ENCODE data around the gene GLA. TPM values are rescaled to one million over a fixed set of nuclear protein-coding genes. Genes with fewer than 3 reads are reported as not detected.
A peak's percentile ranks its signal among the peaks of the same experiment; 100 is the strongest.

GLA gene
- total RNA-seq, 1 donor from 2014 or later = 6.8 TPM

GRCh38 chrX:101365301-101365795 is 42.4 kb downstream of the GLA start:
- intact Hi-C loops (cut with DNase I) = no loop called here
- DNase-seq (ENCODE audit: low spot score) = no peak

GRCh38 chrX:101362757-101363156 is 45.0 kb downstream of the GLA start:
- DNase-seq (ENCODE audit: low spot score) = no peak
- intact Hi-C loops (cut with DNase I) = no loop called here

GRCh38 chrX:101362116-101362515 is 45.6 kb downstream of the GLA start:
- no peak for DNase-seq (ENCODE audit: low spot score)
- intact Hi-C loops (cut with DNase I) = no loop called here

GRCh38 chrX:101360390-101360789 is 47.3 kb downstream of the GLA start:
- intact Hi-C loops (cut with DNase I) = no loop called here
- no peak for DNase-seq (ENCODE audit: low spot score)

GRCh38 chrX:101359966-101360365 is 47.8 kb downstream of the GLA start:
- no peak for DNase-seq (ENCODE audit: low spot score)
- intact Hi-C loops (cut with DNase I) = no loop called here

GRCh38 chrX:101357166-101357795 is 50.4 kb downstream of the GLA start:
- no peak for DNase-seq (ENCODE audit: low spot score)
- intact Hi-C loops (cut with DNase I) = no loop called here

GRCh38 chrX:101349193-101349562 is 58.5 kb downstream of the GLA start:
- no peak for DNase-seq (ENCODE audit: low spot score)
- intact Hi-C loops (cut with DNase I) = loop anchor here (5.0 kb wide), 1 partner anchor 43 kb away; the partner anchor contains the start of gene RPL36A

GRCh38 chrX:101348452-101349192 is 59.1 kb downstream of the GLA start, which contains the start of gene TIMM8A:
Gene TIMM8A (minus strand): TSS chrX:101348742. CDS start chrX:101348664, 78 bp downstream.
- intact Hi-C loops (cut with DNase I) = loop anchor here (5.0 kb wide), 1 partner anchor 44 kb away; the partner anchor contains the start of gene RPL36A
- peak; percentile 91 for DNase-seq (ENCODE audit: low spot score)

- intact Hi-C loops (cut with DNase I) = loop anchor here (5.0 kb wide), 1 partner anchor 44 kb away; the partner anchor contains the start of gene RPL36A
- no peak for DNase-seq (ENCODE audit: low spot score)
These were observed 59.8 kb downstream of the GLA start for GRCh38 chrX:101347859-101348451.

Other genes with a start within 250 kb of the GLA start
- not detected for gene DRP2, start 188.1 kb downstream of the GLA start, total RNA-seq
- gene TAF7L, start 116.6 kb downstream of the GLA start, total RNA-seq = not detected
- gene TIMM8A, start 59.2 kb downstream of the GLA start, total RNA-seq = 24.8 TPM
- 1.3 TPM for gene BTK, start 21.7 kb downstream of the GLA start, total RNA-seq
- gene RPL36A, start 16.9 kb downstream of the GLA start, total RNA-seq = 57.5 TPM
- gene HNRNPH2, start 297 bp upstream of the GLA start, total RNA-seq = 55.6 TPM
- 7.4 TPM for gene ARMCX4, start 77.5 kb upstream of the GLA start, total RNA-seq
- gene ARMCX1, start 142.6 kb upstream of the GLA start, total RNA-seq = 33.2 TPM
- gene ARMCX6, start 210.1 kb upstream of the GLA start, total RNA-seq = 45.4 TPM
- gene ARMCX3, start 215.2 kb upstream of the GLA start, total RNA-seq = 82.2 TPM